Stimulated activated CD8-positive, alpha-beta memory T cell treated with anti-CD3 and anti-CD28 coated beads, Interleukin-4, amount 100 ng/mL, for 24 hours (primary cell): Measurements from ENCODE around the gene ALDH1L1.

Experiments used
- DNase-seq: peaks from one replicate; pipeline ENCODE4 v3.0.0-alpha.2; 2020; ENCODE audit warnings: low read depth

The ALDH1L1 gene

GRCh38 chr3:126118591-126118990, 61.8 kb downstream of the ALDH1L1 start:
- DNase-seq: no peak

DNA sequence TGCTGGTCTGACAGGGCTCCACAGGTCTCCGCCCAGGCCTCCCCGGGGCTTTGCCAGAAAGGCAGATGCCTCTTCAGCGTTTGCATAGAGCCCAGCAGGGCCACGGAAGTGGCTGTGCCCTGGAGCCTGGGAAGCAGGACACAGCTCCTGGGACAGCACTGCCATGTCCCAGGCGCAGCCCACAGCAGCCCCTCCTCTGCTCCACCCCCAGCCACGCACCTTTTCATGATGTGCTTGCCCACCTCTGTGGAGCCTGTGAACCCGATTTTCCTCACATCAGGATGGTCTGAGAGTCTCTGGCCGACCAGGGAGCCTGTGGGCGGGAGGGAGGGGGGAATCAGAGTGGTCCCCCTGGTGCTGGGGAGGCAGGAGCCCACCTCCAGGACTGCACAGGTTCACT, 62.6 kb downstream of the ALDH1L1 start:
- no peak for DNase-seq

DNA sequence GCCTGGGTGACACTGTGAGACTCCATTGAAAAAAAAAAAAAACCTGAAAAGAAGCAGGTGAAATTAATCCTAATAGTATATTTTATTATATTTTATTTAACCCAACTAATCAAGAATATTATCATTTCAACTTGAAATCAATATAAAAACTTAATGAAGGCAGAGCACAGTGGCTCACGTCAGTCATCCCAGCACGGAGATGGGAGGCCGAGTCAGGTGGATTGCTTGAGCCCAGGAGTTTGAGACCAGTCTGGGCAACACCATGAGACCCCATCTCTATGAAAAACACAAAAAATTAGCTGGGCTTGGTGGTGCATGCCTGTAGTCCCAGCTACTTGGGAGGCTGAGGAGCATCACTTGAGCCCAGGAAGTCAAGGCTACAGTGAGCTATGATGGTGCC, 63.2 kb downstream of the ALDH1L1 start:
- DNase-seq: no peak

DNA sequence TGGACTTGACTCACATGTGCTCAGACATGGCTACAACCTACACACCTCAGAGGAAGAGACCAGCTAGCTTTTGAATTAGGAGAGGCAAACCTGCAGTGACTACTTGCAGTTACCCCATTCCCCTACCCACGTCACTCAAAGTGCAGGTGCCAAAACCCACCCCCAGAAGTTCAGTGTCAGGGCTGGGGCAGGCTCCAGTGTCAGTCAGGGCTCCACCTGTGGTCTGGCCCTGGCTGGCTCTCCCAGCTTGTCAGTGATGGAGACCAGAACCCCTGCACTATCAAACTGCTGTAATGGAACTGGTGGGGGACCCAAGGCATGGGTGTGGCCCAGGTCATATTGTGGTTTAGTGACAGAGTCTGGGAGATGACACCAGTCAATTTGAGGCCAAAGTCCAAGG, 63.9 kb downstream of the ALDH1L1 start:
- DNase-seq: no peak

- DNase-seq: no peak
These were observed 65.7 kb downstream of the ALDH1L1 start for GRCh38 chr3:126114443-126115386.

GRCh38 chr3:126113733-126114442, 66.5 kb downstream of the ALDH1L1 start:
- DNase-seq: no peak

DNA sequence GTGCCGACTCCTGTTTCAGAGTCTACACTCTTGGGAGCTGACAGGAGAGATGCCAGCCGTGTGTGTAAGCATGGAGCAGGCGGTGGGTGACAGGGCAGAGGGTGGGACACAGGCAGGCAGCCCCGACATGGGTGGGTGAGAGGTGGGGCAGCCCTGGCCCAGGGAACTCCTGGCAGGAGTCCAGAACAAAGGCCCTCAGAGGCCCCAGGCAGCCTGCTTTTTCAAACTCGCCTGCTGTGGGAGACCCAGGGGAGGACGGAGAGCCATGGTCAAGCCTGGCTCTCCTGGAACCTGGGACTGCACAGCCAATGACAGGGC, 67.2 kb downstream of the ALDH1L1 start:
- DNase-seq: no peak

DNA sequence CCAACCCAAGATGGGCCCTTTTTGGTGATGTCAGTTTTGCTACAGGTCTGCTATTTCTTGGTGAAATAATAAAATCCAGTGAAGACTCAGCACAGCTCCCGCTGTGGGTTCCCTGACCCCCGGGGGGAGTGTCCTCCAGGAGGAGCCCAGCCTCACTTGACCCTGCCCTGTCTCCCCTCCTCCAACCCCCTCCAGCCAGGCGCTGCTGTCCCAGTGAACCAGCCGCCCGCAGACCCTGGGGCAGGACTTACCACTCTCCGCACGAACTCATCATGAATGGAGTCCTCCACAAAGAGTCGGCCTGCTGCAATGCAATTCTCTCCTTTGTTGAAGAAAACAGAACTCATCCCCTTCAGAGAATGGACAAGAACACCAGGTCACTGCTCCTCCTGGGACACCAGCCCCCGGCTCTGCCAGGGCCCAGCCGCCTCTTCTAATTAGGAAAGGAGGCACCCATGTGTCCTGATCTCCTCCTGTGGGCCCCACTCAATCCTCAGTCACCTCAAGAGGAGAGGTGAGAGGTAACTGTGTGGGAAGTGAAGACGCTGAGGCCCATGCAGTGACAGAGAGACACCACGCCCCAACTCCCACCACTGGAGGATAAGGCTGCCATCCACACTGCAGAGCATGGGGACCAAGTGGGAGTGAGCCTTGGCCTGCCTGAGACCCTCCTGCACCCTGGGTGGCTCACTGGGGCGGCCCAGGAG, 67.7 kb downstream of the ALDH1L1 start:
- no peak for DNase-seq

- no peak for DNase-seq
These were observed 68.6 kb downstream of the ALDH1L1 start for GRCh38 chr3:126111566-126112475.

- no peak for DNase-seq
These were observed 69.2 kb downstream of the ALDH1L1 start for GRCh38 chr3:126111126-126111551.

- no peak for DNase-seq
These were observed 69.8 kb downstream of the ALDH1L1 start for GRCh38 chr3:126110431-126111125.

- DNase-seq: no peak
These were observed 70.5 kb downstream of the ALDH1L1 start for GRCh38 chr3:126109880-126110235.

DNA sequence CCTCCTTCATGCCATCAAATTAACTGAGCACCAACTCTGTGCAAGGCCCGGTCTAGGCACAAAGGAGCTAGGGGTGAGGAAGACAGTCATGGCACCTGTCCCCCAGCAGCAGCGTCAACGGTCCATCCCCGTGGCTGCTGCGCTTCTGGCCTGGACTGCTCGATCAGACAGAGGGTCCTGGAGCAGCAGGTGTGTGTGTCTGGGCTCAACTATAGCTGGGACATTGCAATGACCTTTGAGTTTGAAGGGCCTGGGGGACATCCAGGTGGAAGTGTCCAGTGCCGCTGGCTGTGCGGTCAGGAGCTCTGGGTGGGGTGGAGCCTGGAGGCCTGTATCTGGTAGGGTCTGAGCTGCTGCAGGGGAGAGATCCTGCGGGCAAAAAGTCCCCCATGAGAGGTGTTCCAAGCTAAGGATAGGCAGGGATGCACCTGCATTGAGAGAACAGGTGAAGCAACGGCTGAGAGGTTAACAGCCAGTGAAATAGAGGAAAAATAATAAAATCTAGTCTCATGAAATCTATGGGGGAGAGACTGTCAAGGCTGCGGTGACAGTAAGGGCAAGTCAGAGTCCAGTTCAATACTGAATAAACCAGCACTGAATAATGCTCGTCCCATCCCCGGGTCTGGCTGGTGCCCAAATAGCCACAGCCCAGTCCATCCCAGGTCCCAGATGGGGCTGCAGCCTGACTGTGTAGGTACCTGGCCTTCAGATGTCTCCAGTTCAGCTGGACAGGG, 71.1 kb downstream of the ALDH1L1 start:
- no peak for DNase-seq

GRCh38 chr3:126108676-126109050, 71.7 kb downstream of the ALDH1L1 start:
- no peak for DNase-seq

DNA sequence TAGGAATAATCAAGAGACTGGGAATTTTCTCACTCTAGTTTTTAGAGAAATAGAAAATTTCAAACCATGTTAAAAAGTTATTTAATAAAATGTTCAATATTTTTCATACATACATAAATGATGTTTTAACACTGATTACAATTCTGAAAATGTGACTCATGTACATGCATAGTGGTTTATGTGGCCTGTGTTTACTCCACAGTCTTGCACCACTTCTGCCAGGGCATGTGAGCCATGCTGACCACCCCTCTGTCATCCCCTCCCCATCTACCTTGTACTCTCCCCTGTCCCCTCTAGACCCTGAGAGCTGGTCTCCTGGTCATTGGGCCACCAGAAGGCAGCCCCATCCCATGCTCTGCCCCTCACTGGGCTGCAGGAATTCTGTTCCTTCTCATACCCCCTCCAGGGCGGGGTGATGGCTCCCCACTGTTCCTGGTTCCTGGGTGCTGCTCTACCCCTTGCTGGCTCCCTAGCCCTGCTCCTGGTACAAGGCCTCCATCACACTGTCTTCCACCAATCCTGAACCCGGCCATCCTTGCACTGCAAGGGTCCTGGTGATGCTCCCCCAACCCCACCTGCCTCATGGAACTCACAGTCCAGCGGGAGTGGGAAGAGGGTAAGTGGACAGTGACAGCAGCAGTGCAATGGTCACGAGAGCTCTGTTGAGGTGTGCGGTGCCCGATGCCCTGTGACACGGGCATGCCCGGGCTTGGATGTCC, 72.3 kb downstream of the ALDH1L1 start:
- DNase-seq: no peak

DNA sequence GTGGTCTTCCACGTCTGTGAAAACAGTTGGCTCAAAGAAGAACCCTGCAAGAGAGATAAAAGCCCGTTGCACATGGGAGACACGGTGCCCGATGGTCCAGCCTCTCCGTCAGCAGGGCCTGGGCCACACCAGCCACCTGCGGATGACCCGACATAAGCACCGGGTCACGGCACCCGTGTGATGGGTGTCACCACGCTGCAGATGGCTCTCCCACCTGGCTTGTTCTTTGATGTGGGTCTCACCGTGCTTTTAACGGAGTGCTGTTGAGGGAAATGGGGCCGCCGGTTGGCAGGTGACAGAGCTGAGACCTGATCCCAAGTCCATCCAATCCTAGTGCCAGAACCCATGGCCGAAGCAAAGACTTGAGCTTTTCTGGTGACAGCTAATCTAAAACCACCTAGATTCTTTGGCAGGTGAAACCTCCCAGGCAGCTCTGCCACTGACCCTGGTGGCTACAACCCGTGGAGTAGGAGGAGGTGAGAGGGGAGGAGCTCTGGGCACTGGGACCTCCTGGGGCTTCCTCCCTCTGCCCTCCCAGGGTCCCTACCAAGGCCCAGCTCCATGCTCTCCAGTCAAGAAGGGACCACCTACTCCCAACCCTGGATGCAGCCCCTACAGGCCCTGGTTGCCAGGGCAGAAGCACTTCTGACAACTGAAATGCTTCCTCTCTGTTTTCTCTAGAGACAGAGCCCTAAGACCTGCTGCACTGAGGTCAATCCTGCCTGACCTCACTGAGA, 73.0 kb downstream of the ALDH1L1 start:
- no peak for DNase-seq

- no peak for DNase-seq
These were observed 73.8 kb downstream of the ALDH1L1 start for GRCh38 chr3:126106336-126107202.

DNA sequence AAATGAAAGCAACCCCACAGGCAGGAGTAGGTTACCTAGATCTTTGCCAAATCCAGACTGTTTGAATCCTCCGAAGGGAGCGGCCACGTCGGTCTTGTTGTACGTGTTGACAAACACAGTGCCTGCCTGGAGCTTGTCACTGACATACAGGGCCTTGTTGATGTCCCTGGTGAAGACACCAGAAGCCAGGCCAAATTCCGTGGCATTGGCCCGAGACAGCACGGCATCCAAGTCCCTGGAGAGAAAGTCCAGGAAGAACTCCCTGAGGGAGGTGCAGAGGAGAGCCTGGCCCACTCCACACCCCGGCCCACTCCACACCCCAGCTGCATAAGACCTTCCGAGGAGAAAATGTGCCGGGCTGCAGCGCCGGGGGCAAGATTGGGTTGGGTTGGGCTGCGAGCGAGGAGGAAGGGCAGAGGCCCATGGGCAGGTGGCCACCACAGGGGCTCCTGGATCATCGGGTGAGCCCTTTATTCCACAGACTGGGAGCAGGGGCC, 74.6 kb downstream of the ALDH1L1 start:
- no peak for DNase-seq
